Adrenal gland (tissue), 12 donors: ENCODE measurements around the gene BICRAL. TPM values are rescaled to one million over a fixed set of nuclear protein-coding genes. Genes with fewer than 3 reads are reported as not detected.
"Not testable (repeated sequence)": the region's sequence is repeated elsewhere in the genome, so short reads cannot be mapped to it uniquely, and the experiment has no call there.

Experiments used
- DNase-seq, 7 donors: peaks; one replicate each; pipeline ENCODE4 v3.0.0-alpha.2; 2019 to 2020
- H3K27ac ChIP-seq, 5 donors: fragments of 200-600 bp; sonication (generic) in 4 of 5; 1 replicate in 3 of 5; 2 replicates in 2 of 5; pipeline versions ENCODE4 v1.5.1 to v1.8.0; 2016 to 2020; ENCODE audit warnings: mild to moderate bottlenecking in 1 of 5
- H3K27me3 ChIP-seq: fragments of 200-600 bp; 2 replicates; pipeline ENCODE4 v1.8.0; 2021
- H3K36me3 ChIP-seq, 2 donors: fragments of 200-600 bp; replicated peaks in 1 of 2; 1 replicate in 1 of 2; 2 replicates in 1 of 2; pipeline versions ENCODE4 v1.5.1 to v1.8.0; 2018 to 2022
- H3K4me1 ChIP-seq, 2 donors: fragments of 200-600 bp; replicated peaks in 1 of 2; 1 replicate in 1 of 2; 2 replicates in 1 of 2; pipeline versions ENCODE4 v1.5.1 to v1.8.0; 2018 to 2021
- H3K4me3 ChIP-seq, 4 donors: fragments of 200-600 bp; sonication (generic) in 3 of 4; one replicate each; pipeline ENCODE4 v1.5.1; 2016 to 2018
- H3K9me3 ChIP-seq, 3 donors: fragments of 200-600 bp; sonication (generic) in 1 of 3; replicated peaks in 1 of 3; 1 replicate in 2 of 3; 2 replicates in 1 of 3; pipeline versions ENCODE4 v1.5.1 to v1.8.0; 2016 to 2021
- CTCF ChIP-seq, 6 experiments: fragments of 450-650 bp in 4 of 6; fragments of 200-600 bp in 2 of 6; sonication (generic) in 1 of 6; IDR thresholded peaks; 1 replicate in 5 of 6; 2 replicates in 1 of 6; pipeline versions ENCODE4 v1.5.1 to v1.8.0; 2016 to 2021; ENCODE audit warnings: antibody characterized with exemption in 6 of 6, mild to moderate bottlenecking in 2 of 6, moderate library complexity in 1 of 6
- POLR2A ChIP-seq, 2 donors: fragments of 450-650 bp; IDR thresholded peaks; one replicate each; pipeline ENCODE4 v1.6.1; 2017; ENCODE audit warnings: antibody characterized with exemption in 2 of 2, mild to moderate bottlenecking in 2 of 2, moderate library complexity in 1 of 2
- WGBS, 4 donors: extraction: QIAGEN DNeasy Blood & Tissue Kit in 2 of 4; methylation state at CpG; one replicate each; pipeline versions ENCODE4 v1.1.5 to v1.1.7; 2013 to 2017; 5-methylcytosine and 5-hydroxymethylcytosine counted together
- intact Hi-C, 2 donors: fragments of 100-400 bp; cut with DNase I; formaldehyde crosslinking; loops; one replicate each; pipeline versions ENCODE4 v1.14.1 to v1.15.0; 2022 to 2023
- polyA plus RNA-seq, 3 donors: library from polyadenylated mRNA; stranded (reverse); fragments of 200-250 nt in 2 of 3; fragments of 350-450 nt in 1 of 3; fragmentation: Illumina TruSeq in 1 of 3; extraction: RNeasy Lipid Tissue Mini Kit (QIAGEN cat#74804) in 1 of 3; gene quantifications; one replicate each; pipeline ENCODE4 v1.2.3, GENCODE V29; 2013 to 2014
- total RNA-seq, 9 donors: library from RNA; depleted of rRNA in 4 of 9; stranded (reverse); fragments of >200 nt in 4 of 9; fragments of 120-200 nt in 1 of 9; fragmentation: NEBNext Ultra II Directional in 1 of 9; extraction: Animal tissue kit (Norgen Biotek cat#: 25700) in 1 of 9; gene quantifications; one replicate each; pipeline versions ENCODE4 v1.1.0 to v1.2.4, GENCODE V29; 2013 to 2023
- donor health status: healthy with polysubstance abuse.
- donor health status: Bipolar disorder and iron deficiency.
- donor health status: DM: yes; HTN: yes; CAD: no.
- donor health status: DM: no; HTN: no; CAD: no.
- donor health status: DM: no; HTN: no; CAD: no.
- donor health status: DM: yes; HTN: yes; CAD: no.

Gene BICRAL
- total and polyA plus RNA-seq, 12 donors: 2.8 to 16.1 (median 9.0) TPM

GRCh38 chr6:42813906-42814444 lies 32.1 kb downstream of the BICRAL start:
- intact Hi-C loops: no loop called here
- Histone ChIP-seq H3K9me3 (no peaks in the 10 kb centered on the region), H3K4me3 (no peak overlapping the region), H3K36me3 (no peaks in the 10 kb centered on the region), H3K27ac (no peak overlapping the region), H3K4me1 (peaks cover 0 to 2% of the 10 kb centered on the region in 2 donors), H3K27me3 (no peaks in the 10 kb centered on the region)
- DNase-seq: no peak
- WGBS, 4 donors: 83 to 91% (median 88%) methylated on average over 5 of the region's 5 CpGs
- TF ChIP-seq CTCF (IDR thresholded peaks at IDR 0.05) (no peak), POLR2A (IDR thresholded peaks at IDR 0.05) (no peak)

GRCh38 chr6:42815726-42816125 lies 33.9 kb downstream of the BICRAL start:
- intact Hi-C loops, H3K27ac ChIP-seq, H3K36me3 ChIP-seq, H3K4me3 ChIP-seq, H3K4me1 ChIP-seq, H3K27me3 ChIP-seq, DNase-seq, H3K9me3 ChIP-seq: not testable (repeated sequence)
- WGBS, 4 donors: 89 to 91% (median 89%) methylated on average over 8 of the region's 8 CpGs

- H3K9me3 ChIP-seq: no peaks in the 10 kb centered on the region
- peaks cover 0 to 7% of the 10 kb centered on the region in 2 donors for H3K36me3 ChIP-seq
- no peak overlapping the region for H3K4me3 ChIP-seq
- H3K4me1 ChIP-seq: peaks cover 0 to 5% of the 10 kb centered on the region in 2 donors
- DNase-seq: no peak
- H3K27me3 ChIP-seq: no peaks in the 10 kb centered on the region
- intact Hi-C loops: no loop called here
- H3K27ac ChIP-seq: no peak overlapping the region
- no peak for TF ChIP-seq CTCF (IDR thresholded peaks at IDR 0.05)
- TF ChIP-seq POLR2A (IDR thresholded peaks at IDR 0.05): no peak
Measured at GRCh38 chr6:42817907-42818306, 36.1 kb downstream of the BICRAL start.

GRCh38 chr6:42818416-42818815 lies 36.6 kb downstream of the BICRAL start:
- H3K4me1 ChIP-seq: peaks cover 0 to 5% of the 10 kb centered on the region in 2 donors
- 88 to 95% (median 91%) methylated on average over 2 of the region's 2 CpGs for WGBS, 4 donors
- no peak overlapping the region for H3K27ac ChIP-seq
- no peak overlapping the region for H3K4me3 ChIP-seq
- intact Hi-C loops: no loop called here
- no peaks in the 10 kb centered on the region for H3K9me3 ChIP-seq
- DNase-seq: no peak
- no peak for TF ChIP-seq CTCF (IDR thresholded peaks at IDR 0.05)
- peaks cover 0 to 12% of the 10 kb centered on the region in 2 donors for H3K36me3 ChIP-seq
- no peaks in the 10 kb centered on the region for H3K27me3 ChIP-seq

- no peaks in the 10 kb centered on the region for H3K27me3 ChIP-seq
- no peaks in the 10 kb centered on the region for H3K9me3 ChIP-seq
- no peak overlapping the region for H3K4me3 ChIP-seq
- no peak for TF ChIP-seq CTCF (IDR thresholded peaks at IDR 0.05)
- no peak for TF ChIP-seq POLR2A (IDR thresholded peaks at IDR 0.05)
- WGBS, 4 donors: 80 to 84% (median 83%) methylated on average over 3 of the region's 3 CpGs
- H3K27ac ChIP-seq: no peak overlapping the region
- peaks cover 0 to 5% of the 10 kb centered on the region in 2 donors for H3K4me1 ChIP-seq
- intact Hi-C loops: no loop called here
- peaks cover 0 to 16% of the 10 kb centered on the region in 2 donors for H3K36me3 ChIP-seq
- DNase-seq: no peak
Measured at GRCh38 chr6:42818878-42819277, 37.0 kb downstream of the BICRAL start.
